ENCODE data around the gene POLR1G. TPM values are rescaled to one million over a fixed set of nuclear protein-coding genes. Genes with fewer than 3 reads are reported as not detected.

Gene POLR1G
- total RNA-seq, 1 experiment from 2014 or later = 25.9 TPM

DNA sequence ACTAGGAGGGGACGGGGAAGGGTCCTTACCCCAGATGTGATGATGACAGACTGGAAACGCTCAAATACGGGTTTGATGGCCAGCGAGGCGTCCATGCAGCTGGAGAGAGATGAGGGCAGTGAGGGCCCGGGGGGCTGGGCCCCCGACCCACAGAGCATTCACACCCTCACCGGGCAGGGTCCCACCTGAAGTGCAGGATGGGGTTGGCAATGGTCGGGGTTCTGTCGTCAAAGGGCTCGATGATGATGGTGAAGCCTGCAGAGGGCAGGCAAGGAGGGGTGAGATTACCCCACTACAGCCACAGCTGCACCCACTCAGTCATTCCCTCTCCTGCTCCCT, 49.0 kb upstream of the POLR1G start:
- POLR2A ChIA-PET (ENCODE audit: unreplicated experiment) = no interaction called here
- no peak overlapping the region for H3K4me2 ChIP-seq (ENCODE audit: low read length)

DNA sequence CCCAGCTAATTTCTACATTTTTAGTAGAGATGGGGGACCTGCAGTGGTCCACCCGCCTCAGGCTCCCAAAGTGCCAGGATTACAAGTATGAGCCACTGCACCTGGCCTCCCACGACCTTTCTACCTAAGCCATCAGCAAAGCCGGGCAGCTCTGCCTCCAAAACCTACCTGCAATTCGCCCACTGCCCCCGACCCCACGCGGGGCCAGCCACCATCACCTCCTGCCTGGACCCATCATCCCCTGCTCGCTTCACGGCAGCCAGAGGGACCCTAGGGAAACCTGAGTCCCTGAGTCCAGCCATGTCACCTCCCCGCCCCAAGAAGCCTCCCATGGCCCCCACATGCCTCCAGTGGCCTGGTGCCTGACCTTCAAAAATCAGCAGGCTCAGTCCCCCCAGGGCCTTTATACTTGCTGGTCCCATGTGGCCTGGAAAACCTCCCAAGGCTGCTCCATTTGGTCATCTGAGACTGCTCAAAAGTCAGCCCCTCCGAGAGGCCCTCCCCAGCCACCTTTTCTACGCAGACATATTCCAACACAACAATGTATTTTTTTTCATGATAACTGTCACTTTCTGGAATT, 48.1 kb upstream of the POLR1G start:
- Histone ChIP-seq H3K9ac (ENCODE audit: low read length) (no peak overlapping the region), H3K9me2 (replicated peaks; ENCODE audit: low read length) (no peaks in the 10 kb centered on the region), H3K27me3 (ENCODE audit: low read length) (no peaks in the 10 kb centered on the region), H2AFZ (ENCODE audit: low read length) (no peak overlapping the region), H3K4me2 (ENCODE audit: low read length) (no peak overlapping the region), H3K9me3 (ENCODE audit: low read length) (no peaks in the 10 kb centered on the region), H3K4me3 (ENCODE audit: low read length) (no peak overlapping the region), H4K20me1 (ENCODE audit: low read length) (no peaks in the 10 kb centered on the region), H3F3A (ENCODE audit: low read length, unreplicated experiment) (no peaks in the 10 kb centered on the region), H3K27ac (ENCODE audit: low read length) (no peak overlapping the region), H3K36me3 (ENCODE audit: low read depth, low read length) (peaks cover 12% of the 10 kb centered on the region), H3K4me1 (ENCODE audit: insufficient read depth, low read length) (no peaks in the 10 kb centered on the region), H3K79me2 (ENCODE audit: low read length) (no peaks in the 10 kb centered on the region)
- ATAC-seq (no peak), DNase-seq (no peak)
- POLR2A ChIA-PET (ENCODE audit: unreplicated experiment) = no interaction called here
- intact Hi-C loops (cut with micrococcal nuclease) = no loop called here
- BruUV-seq (replicated peaks) = no TSS peak
- CTCF ChIA-PET = no interaction called here
- TF ChIP-seq, protein P1, sequence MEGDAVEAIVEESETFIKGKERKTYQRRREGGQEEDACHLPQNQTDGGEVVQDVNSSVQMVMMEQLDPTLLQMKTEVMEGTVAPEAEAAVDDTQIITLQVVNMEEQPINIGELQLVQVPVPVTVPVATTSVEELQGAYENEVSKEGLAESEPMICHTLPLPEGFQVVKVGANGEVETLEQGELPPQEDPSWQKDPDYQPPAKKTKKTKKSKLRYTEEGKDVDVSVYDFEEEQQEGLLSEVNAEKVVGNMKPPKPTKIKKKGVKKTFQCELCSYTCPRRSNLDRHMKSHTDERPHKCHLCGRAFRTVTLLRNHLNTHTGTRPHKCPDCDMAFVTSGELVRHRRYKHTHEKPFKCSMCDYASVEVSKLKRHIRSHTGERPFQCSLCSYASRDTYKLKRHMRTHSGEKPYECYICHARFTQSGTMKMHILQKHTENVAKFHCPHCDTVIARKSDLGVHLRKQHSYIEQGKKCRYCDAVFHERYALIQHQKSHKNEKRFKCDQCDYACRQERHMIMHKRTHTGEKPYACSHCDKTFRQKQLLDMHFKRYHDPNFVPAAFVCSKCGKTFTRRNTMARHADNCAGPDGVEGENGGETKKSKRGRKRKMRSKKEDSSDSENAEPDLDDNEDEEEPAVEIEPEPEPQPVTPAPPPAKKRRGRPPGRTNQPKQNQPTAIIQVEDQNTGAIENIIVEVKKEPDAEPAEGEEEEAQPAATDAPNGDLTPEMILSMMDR (conservative IDR thresholded peaks at IDR 0.05; ENCODE audit: low read depth, low read length) = no peak
- no peak for TF ChIP-seq EZH2phosphoT487 (IDR thresholded peaks at IDR 0.05; ENCODE audit: borderline replicate concordance, low read length)
- TF ChIP-seq EZH2 (IDR thresholded peaks at IDR 0.05; ENCODE audit: low read length, unreplicated experiment) = no peak

More for the DNA sequence above, 49.0 kb upstream of the POLR1G start:
- no TSS peak for BruUV-seq (replicated peaks)
- Histone ChIP-seq H3K4me3 (ENCODE audit: low read length) (no peak overlapping the region), H3F3A (ENCODE audit: low read length, unreplicated experiment) (no peaks in the 10 kb centered on the region), H3K4me1 (ENCODE audit: insufficient read depth, low read length) (no peaks in the 10 kb centered on the region), H3K9me3 (ENCODE audit: low read length) (no peaks in the 10 kb centered on the region), H3K9me2 (replicated peaks; ENCODE audit: low read length) (no peaks in the 10 kb centered on the region), H3K9ac (ENCODE audit: low read length) (no peak overlapping the region), H3K36me3 (ENCODE audit: low read depth, low read length) (peaks cover 8% of the 10 kb centered on the region), H2AFZ (ENCODE audit: low read length) (no peak overlapping the region), H3K79me2 (ENCODE audit: low read length) (no peaks in the 10 kb centered on the region), H3K27ac (ENCODE audit: low read length) (no peak overlapping the region), H4K20me1 (ENCODE audit: low read length) (no peaks in the 10 kb centered on the region), H3K27me3 (ENCODE audit: low read length) (no peaks in the 10 kb centered on the region)
- CTCF ChIA-PET = no interaction called here
- intact Hi-C loops (cut with micrococcal nuclease) = no loop called here
- ATAC-seq (no peak), DNase-seq (no peak)
- no peak for TF ChIP-seq EZH2phosphoT487 (IDR thresholded peaks at IDR 0.05; ENCODE audit: borderline replicate concordance, low read length)
- TF ChIP-seq EZH2 (IDR thresholded peaks at IDR 0.05; ENCODE audit: low read length, unreplicated experiment) = no peak
- TF ChIP-seq, protein P1 (conservative IDR thresholded peaks at IDR 0.05; ENCODE audit: low read depth, low read length) = no peak

DNA sequence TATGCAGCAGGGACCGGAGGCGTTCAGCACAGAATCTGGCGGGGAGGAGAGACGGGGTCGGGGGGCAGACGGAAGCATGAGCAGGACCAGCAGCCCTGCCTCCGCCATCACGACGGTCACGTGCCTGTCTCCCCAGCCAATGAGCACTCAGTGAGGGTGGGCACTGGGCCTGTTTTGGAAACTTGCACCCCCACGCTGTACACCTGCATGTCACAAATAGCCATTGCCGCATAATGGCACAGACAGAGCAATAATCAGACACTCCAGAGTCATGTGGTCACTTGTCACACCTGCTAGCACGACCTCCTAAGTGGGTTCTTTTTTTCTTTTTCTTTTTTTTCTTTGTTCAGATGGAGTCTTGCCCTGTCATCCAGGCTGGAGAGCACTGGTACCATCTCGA, 44.8 kb upstream of the POLR1G start:
- Histone ChIP-seq H4K20me1 (ENCODE audit: low read length) (no peaks in the 10 kb centered on the region), H3K9me2 (replicated peaks; ENCODE audit: low read length) (no peaks in the 10 kb centered on the region), H3K9me3 (ENCODE audit: low read length) (no peaks in the 10 kb centered on the region), H3K79me2 (ENCODE audit: low read length) (no peaks in the 10 kb centered on the region), H3F3A (ENCODE audit: low read length, unreplicated experiment) (no peaks in the 10 kb centered on the region), H3K4me3 (ENCODE audit: low read length) (no peak overlapping the region), H3K27ac (ENCODE audit: low read length) (no peak overlapping the region), H3K36me3 (ENCODE audit: low read depth, low read length) (peaks cover 12% of the 10 kb centered on the region), H3K27me3 (ENCODE audit: low read length) (no peaks in the 10 kb centered on the region), H3K4me2 (ENCODE audit: low read length) (no peak overlapping the region), H3K4me1 (ENCODE audit: insufficient read depth, low read length) (no peaks in the 10 kb centered on the region), H2AFZ (ENCODE audit: low read length) (no peak overlapping the region), H3K9ac (ENCODE audit: low read length) (no peak overlapping the region)
- ATAC-seq = no peak
- DNase-seq = no peak
- ChIA-PET CTCF (no interaction called here), POLR2A (ENCODE audit: unreplicated experiment) (no interaction called here)
- intact Hi-C loops (cut with micrococcal nuclease) = no loop called here
- no peak for TF ChIP-seq EZH2phosphoT487 (IDR thresholded peaks at IDR 0.05; ENCODE audit: borderline replicate concordance, low read length)
- TF ChIP-seq, protein P1 (conservative IDR thresholded peaks at IDR 0.05; ENCODE audit: low read depth, low read length) = no peak
- no peak for TF ChIP-seq EZH2 (IDR thresholded peaks at IDR 0.05; ENCODE audit: low read length, unreplicated experiment)
- no TSS peak for BruUV-seq (replicated peaks)
